ENCODE measurements around the gene TMEM98. TPM values are rescaled to one million over a fixed set of nuclear protein-coding genes. Genes with fewer than 3 reads are reported as not detected.

TMEM98 gene
- total and polyA plus RNA-seq, 9 of the 15 experiments (the other 6 are each of a cell fraction or from before 2014, with no cell fraction given), result 33.5 to 164 (median 84.7) TPM

DNA sequence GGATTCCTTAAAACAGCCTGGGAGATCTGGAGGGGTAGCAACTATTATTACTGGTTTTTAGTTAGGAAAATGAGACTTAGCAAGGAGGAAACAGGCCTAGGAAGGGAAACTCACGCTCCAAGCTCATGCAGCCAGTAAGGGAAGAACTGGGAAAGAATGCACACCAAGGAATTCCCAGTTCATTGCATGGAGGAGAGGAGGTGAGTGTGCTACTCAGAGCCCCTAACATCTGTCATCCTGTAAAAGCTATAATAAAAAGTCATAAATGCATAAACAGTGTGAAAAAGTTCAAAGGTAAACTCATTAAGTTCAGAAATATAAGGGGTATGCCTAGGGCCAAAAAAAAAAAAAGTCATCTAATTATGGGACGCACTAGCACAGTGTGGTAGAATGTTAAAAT, 25.9 kb downstream of the TMEM98 start (continued):
- TF ChIP-seq PRPF4 (IDR thresholded peaks at IDR 0.05; ENCODE audit: insufficient read depth, low read depth, low read length, poor library complexity, severe bottlenecking), result no peak
- no peak for TF ChIP-seq ZNF436 (CRISPR knock-in tag; IDR thresholded peaks at IDR 0.05)
- TF ChIP-seq TAF15 (IDR thresholded peaks at IDR 0.05; ENCODE audit: low read depth, low read length), result no peak
- TF ChIP-seq, protein P1, sequence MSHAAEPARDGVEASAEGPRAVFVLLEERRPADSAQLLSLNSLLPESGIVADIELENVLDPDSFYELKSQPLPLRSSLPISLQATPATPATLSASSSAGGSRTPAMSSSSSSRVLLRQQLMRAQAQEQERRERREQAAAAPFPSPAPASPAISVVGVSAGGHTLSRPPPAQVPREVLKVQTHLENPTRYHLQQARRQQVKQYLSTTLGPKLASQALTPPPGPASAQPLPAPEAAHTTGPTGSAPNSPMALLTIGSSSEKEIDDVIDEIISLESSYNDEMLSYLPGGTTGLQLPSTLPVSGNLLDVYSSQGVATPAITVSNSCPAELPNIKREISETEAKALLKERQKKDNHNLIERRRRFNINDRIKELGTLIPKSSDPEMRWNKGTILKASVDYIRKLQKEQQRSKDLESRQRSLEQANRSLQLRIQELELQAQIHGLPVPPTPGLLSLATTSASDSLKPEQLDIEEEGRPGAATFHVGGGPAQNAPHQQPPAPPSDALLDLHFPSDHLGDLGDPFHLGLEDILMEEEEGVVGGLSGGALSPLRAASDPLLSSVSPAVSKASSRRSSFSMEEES (CRISPR knock-in tag; IDR thresholded peaks at IDR 0.05), result no peak
- TF ChIP-seq TARDBP (IDR thresholded peaks at IDR 0.05), result no peak
- TF ChIP-seq, protein P2, sequence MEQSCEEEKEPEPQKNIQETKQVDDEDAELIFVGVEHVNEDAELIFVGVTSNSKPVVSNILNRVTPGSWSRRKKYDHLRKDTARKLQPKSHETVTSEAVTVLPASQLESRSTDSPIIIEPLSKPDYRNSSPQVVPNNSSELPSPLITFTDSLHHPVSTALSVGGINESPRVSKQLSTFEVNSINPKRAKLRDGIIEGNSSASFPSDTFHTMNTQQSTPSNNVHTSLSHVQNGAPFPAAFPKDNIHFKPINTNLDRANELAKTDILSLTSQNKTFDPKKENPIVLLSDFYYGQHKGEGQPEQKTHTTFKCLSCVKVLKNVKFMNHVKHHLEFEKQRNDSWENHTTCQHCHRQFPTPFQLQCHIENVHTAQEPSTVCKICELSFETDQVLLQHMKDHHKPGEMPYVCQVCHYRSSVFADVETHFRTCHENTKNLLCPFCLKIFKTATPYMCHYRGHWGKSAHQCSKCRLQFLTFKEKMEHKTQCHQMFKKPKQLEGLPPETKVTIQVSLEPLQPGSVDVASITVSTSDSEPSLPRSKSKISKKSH (CRISPR knock-in tag; IDR thresholded peaks at IDR 0.05), result no peak
- no peak for TF ChIP-seq GATA2 (CRISPR knock-in tag; IDR thresholded peaks at IDR 0.05)
- TF ChIP-seq SMARCB1 (IDR thresholded peaks at IDR 0.05; ENCODE audit: insufficient read length, low read depth), result no peak
- TF ChIP-seq TAF1 (IDR thresholded peaks at IDR 0.05; ENCODE audit: control insufficient read depth, extremely low read depth, insufficient read depth, low read length, severe bottlenecking), result no peak

Data from K562 (cell line).